Fibroblast of the aortic adventitia (primary cell): ENCODE results near the gene SF3B3. TPM values are rescaled to one million over a fixed set of nuclear protein-coding genes. Genes with fewer than 3 reads are reported as not detected.

Experiments
- DNase-seq: peaks from one replicate; pipeline ENCODE4 v3.0.0-alpha.2; 2010; ENCODE audit warnings: low read depth
- H3K4me3 ChIP-seq: 2 replicates; pipeline ENCODE4 v1.5.1; 2011; ENCODE audit warnings: low read depth, mild to moderate bottlenecking, control low read depth, low read length, moderate library complexity
- CTCF ChIP-seq: IDR thresholded peaks from 2 replicates; pipeline ENCODE4 v1.5.1; 2011; ENCODE audit warnings: mild to moderate bottlenecking, low read length, control low read depth, inconsistent platforms; ENCODE audit not compliant: insufficient read depth
- total RNA-seq: library from RNA; depleted of rRNA; stranded (reverse); fragments of >200 nt; gene quantifications from 2 replicates; pipeline ENCODE4 v1.2.3, GENCODE V29; 2012; ENCODE audit warnings: low replicate concordance

The SF3B3 gene
- total RNA-seq, 1 donor: 184 TPM

- TF ChIP-seq CTCF: no peak
- DNase-seq: no peak
- H3K4me3 ChIP-seq: no peak overlapping the region
Measured at GRCh38 chr16:70493802-70494201, 29.8 kb upstream of the SF3B3 start.

GRCh38 chr16:70494202-70494770 is 29.3 kb upstream of the SF3B3 start:
- H3K4me3 ChIP-seq: no peak overlapping the region
- DNase-seq: no peak
- TF ChIP-seq CTCF: no peak

- TF ChIP-seq CTCF: no peak
- no peak overlapping the region for H3K4me3 ChIP-seq
- DNase-seq: no peak
Measured at GRCh38 chr16:70494777-70495176, 28.8 kb upstream of the SF3B3 start.

GRCh38 chr16:70495425-70496182 is 28.0 kb upstream of the SF3B3 start:
- DNase-seq: no peak
- TF ChIP-seq CTCF: no peak
- H3K4me3 ChIP-seq: no peak overlapping the region

GRCh38 chr16:70496513-70496912 is 27.1 kb upstream of the SF3B3 start:
- no peak for TF ChIP-seq CTCF
- no peak overlapping the region for H3K4me3 ChIP-seq
- DNase-seq: no peak

GRCh38 chr16:70508752-70509151 is 14.9 kb upstream of the SF3B3 start:
- no peak for TF ChIP-seq CTCF
- no peak overlapping the region for H3K4me3 ChIP-seq
- peak; percentile 10 for DNase-seq
